BE2C (cell line): ENCODE data around the gene GRID1.

Experiments used
- DNase-seq: peaks from one replicate; pipeline ENCODE4 v3.0.0-alpha.2; 2020
- H3K27me3 ChIP-seq: fragments of 250-450 bp; sonication (Bioruptor Pico); 2 replicates; pipeline ENCODE4 v1.5.1; 2020; ENCODE audit warnings: mild to moderate bottlenecking
- H3K36me3 ChIP-seq: fragments of 250-450 bp; sonication (Bioruptor Pico); 2 replicates; pipeline ENCODE4 v1.5.1; 2020; ENCODE audit warnings: mild to moderate bottlenecking
- H3K4me1 ChIP-seq: fragments of 250-450 bp; sonication (Bioruptor Pico); 2 replicates; pipeline ENCODE4 v1.5.1; 2020
- H3K4me3 ChIP-seq: 2 replicates; pipeline ENCODE4 v1.5.1; 2011; ENCODE audit warnings: low read depth, low read length
- H3K9me3 ChIP-seq: fragments of 250-450 bp; sonication (Bioruptor Pico); 2 replicates; pipeline ENCODE4 v1.5.1; 2020
- TF ChIP-seq, protein P1 (sequence below): IDR thresholded peaks from 2 replicates; pipeline ENCODE4 v1.5.1; 2012; ENCODE audit warnings: mild to moderate bottlenecking, low read depth, low read length

The GRID1 gene

DNA sequence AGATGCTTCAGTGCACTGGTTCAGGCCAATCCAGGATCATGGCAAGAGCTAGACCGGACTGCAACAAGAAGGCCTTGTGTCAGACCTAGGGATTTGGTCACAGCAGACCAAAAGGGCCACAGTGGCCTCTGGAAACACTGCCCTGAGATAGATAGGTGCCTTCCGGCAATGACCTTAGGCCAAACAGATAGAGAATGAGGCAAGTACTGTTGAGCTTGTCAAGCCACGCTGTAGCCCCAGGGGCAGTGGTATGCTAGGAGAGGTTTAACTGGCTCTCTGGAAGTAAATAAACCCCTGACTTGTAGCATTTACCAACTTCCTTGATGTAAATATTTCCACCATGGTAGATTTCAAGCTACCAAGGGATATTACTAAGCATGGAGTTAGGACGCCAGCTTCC lies 197.5 kb downstream of the GRID1 start:
- DNase-seq, result no peak
- H3K4me1 ChIP-seq, result no peaks in the 10 kb centered on the region
- H3K27me3 ChIP-seq, result no peaks in the 10 kb centered on the region
- H3K36me3 ChIP-seq, result no peaks in the 10 kb centered on the region
- TF ChIP-seq, protein P1, sequence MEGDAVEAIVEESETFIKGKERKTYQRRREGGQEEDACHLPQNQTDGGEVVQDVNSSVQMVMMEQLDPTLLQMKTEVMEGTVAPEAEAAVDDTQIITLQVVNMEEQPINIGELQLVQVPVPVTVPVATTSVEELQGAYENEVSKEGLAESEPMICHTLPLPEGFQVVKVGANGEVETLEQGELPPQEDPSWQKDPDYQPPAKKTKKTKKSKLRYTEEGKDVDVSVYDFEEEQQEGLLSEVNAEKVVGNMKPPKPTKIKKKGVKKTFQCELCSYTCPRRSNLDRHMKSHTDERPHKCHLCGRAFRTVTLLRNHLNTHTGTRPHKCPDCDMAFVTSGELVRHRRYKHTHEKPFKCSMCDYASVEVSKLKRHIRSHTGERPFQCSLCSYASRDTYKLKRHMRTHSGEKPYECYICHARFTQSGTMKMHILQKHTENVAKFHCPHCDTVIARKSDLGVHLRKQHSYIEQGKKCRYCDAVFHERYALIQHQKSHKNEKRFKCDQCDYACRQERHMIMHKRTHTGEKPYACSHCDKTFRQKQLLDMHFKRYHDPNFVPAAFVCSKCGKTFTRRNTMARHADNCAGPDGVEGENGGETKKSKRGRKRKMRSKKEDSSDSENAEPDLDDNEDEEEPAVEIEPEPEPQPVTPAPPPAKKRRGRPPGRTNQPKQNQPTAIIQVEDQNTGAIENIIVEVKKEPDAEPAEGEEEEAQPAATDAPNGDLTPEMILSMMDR, result no peak
- H3K9me3 ChIP-seq, result no peaks in the 10 kb centered on the region
- no peak overlapping the region for H3K4me3 ChIP-seq

DNA sequence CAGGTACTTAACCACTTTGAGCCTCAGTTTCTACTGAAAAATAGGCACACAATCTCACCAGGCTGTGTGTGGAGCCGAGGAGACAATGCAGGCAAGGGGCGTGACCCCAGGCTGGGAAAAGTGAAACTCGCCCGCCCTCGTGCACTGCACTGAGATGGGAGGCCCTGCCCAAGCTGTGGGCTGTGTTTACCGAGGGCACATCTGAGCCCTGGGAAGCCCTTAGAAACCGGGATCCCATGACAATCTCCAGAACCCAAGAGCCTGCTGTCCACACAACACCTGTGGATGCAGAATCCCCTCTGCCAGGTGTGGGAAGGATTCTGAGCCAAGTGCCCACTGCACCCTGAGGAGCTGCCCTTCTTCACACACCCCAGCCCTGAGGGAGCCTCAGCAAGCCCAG lies 198.3 kb downstream of the GRID1 start:
- Histone ChIP-seq H3K4me1 (no peaks in the 10 kb centered on the region), H3K9me3 (no peaks in the 10 kb centered on the region), H3K36me3 (no peaks in the 10 kb centered on the region), H3K27me3 (no peaks in the 10 kb centered on the region), H3K4me3 (no peak overlapping the region)
- DNase-seq, result no peak
- TF ChIP-seq, protein P1, result no peak

DNA sequence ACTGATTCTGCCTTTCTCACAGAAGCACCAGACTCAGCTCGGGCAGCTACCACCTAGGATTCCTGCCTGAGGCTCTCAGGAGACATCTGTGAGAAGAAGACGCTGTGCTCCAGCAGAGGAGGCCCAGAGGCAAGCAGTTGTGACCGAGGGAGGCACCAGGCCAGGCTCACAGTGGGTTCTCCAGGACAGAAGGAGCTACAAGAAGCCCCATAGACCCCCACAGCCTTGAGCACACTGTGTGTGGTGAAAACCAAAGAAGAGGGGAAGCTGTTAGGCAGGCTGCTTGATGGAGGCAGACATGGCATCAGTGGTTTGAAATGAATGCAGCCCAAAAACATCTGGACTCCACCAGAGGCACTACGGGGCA lies 198.8 kb downstream of the GRID1 start:
- DNase-seq, result no peak
- no peak overlapping the region for H3K4me3 ChIP-seq
- TF ChIP-seq, protein P1, result no peak

DNA sequence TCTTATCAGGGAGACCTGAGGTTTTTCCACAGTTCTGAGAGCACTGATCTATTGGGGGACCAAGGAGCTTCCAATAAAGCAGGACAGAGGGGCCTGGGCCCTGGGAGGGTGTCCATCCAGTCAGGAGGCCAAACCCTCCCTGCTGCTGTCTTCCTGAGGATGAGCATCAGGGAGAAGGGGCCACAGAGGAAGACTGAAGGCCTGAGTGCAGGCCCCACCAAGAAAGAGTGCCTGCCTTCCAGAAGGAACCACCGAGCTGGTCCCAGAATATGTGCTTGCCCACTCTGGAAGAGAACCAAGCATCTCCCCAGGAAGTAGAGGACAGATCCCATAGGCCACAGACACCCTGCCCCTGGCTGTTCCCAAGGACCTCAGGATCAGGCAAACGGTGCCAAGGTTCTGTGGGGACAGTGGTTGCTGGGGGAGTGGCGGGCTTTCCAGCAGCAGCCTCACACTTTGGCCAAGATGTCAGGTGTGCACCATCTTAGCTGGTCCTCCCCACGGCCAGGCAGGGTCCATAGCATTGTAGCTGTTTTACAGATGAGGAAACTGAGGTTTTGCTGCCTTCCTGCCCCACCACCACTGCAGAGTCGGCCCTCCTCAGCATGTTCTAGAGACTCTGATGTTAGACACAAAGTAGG lies 199.4 kb downstream of the GRID1 start:
- TF ChIP-seq, protein P1, result no peak
- no peaks in the 10 kb centered on the region for H3K4me1 ChIP-seq
- no peaks in the 10 kb centered on the region for H3K9me3 ChIP-seq
- H3K36me3 ChIP-seq, result no peaks in the 10 kb centered on the region
- H3K4me3 ChIP-seq, result no peak overlapping the region
- no peaks in the 10 kb centered on the region for H3K27me3 ChIP-seq
- DNase-seq, result no peak

More for the DNA sequence above, 198.8 kb downstream of the GRID1 start:
- Histone ChIP-seq H3K9me3 (no peaks in the 10 kb centered on the region), H3K27me3 (no peaks in the 10 kb centered on the region), H3K4me1 (no peaks in the 10 kb centered on the region), H3K36me3 (no peaks in the 10 kb centered on the region)

DNA sequence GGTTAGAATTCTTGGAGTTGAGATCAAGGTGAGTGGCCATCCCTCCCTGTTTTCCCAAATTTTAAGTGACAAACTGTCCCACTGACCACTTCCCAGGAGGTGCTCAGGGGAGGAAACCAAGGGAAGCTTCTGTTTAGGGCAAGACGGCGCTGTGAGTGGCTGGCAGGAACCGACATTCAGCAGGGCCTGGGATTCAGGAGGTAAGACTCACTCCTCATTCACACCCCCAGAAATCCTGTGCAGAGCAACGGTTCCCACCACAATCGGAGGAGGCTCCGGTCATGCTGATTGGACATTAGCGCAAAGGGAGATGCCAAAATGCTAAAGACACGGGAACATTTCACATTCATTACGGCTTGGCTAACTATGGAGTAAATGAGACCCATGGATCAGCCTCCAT lies 200.9 kb downstream of the GRID1 start:
- Histone ChIP-seq H3K4me1 (no peaks in the 10 kb centered on the region), H3K27me3 (no peaks in the 10 kb centered on the region), H3K36me3 (no peaks in the 10 kb centered on the region), H3K9me3 (no peaks in the 10 kb centered on the region), H3K4me3 (no peak overlapping the region)
- TF ChIP-seq, protein P1, result no peak
- DNase-seq, result no peak

DNA sequence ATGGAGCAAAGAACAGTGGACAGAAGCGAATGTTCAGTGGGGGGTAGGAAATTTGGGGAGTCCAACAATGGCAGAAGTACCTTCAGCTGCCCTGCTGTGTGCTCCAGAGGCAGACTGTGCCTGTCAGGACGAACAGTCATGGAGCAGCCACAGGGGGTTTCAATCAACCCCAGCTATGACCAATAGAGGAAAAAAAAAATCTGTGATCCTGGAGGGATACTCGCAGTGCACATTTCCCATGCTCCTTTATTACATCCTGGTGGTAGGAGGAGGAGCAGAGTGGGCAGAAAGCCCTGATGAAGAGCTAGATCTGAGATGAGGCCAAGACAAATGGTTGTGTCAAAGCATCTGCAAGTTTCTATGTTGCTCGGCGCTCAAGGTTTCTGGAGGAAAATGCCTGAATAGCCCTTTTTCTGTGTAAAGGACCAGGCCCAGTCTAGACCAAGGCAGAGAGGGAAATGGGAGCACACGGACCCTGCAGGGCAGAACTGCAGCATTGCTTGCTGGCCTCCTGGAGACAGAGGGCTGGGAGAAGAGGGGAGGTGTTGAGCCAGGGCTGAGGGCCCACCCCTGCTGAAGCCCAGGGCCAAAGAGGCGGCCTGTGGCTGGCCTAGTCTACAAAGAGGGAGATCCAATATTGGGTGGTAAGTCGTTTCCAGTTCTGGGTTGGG lies 201.5 kb downstream of the GRID1 start:
- Histone ChIP-seq H3K9me3 (no peaks in the 10 kb centered on the region), H3K4me3 (no peak overlapping the region), H3K27me3 (no peaks in the 10 kb centered on the region), H3K4me1 (no peaks in the 10 kb centered on the region), H3K36me3 (no peaks in the 10 kb centered on the region)
- DNase-seq, result no peak
- TF ChIP-seq, protein P1, result no peak
